Karpas-422 (cell line): ENCODE measurements around the gene BIN2. TPM values are rescaled to one million over a fixed set of nuclear protein-coding genes. Genes with fewer than 3 reads are reported as not detected.
"Not testable (repeated sequence)": the region's sequence is repeated elsewhere in the genome, so short reads cannot be mapped to it uniquely, and the experiment has no call there.

Experiments used
- DNase-seq: peaks from one replicate; pipeline ENCODE4 v3.0.0-alpha.2; 2015
- H2AFZ ChIP-seq: fragments of 200-600 bp; sonication (generic); 2 replicates; pipeline ENCODE4 v1.6.1; 2014; ENCODE audit warnings: antibody characterized with exemption, low read length, mixed read lengths
- H3K27ac ChIP-seq: fragments of 200-600 bp; sonication (generic); 2 replicates; pipeline ENCODE4 v1.5.1; 2014; ENCODE audit warnings: mild to moderate bottlenecking, low read length, moderate library complexity
- H3K27me3 ChIP-seq: fragments of 200-600 bp; sonication (generic); 2 replicates; pipeline ENCODE4 v1.6.1; 2014; ENCODE audit warnings: low read length, mixed read lengths
- H3K36me3 ChIP-seq: fragments of 200-600 bp; sonication (generic); 2 replicates; pipeline ENCODE4 v1.6.1; 2014; ENCODE audit warnings: low read length, mixed read lengths; ENCODE audit not compliant: insufficient read depth
- H3K4me1 ChIP-seq: fragments of 200-600 bp; sonication (generic); 2 replicates; pipeline ENCODE4 v1.6.1; 2014; ENCODE audit warnings: mild to moderate bottlenecking, low read length, mixed read lengths
- H3K4me2 ChIP-seq: fragments of 200-600 bp; sonication (generic); 2 replicates; pipeline ENCODE4 v1.6.1; 2014; ENCODE audit warnings: low read length, low read depth, mild to moderate bottlenecking; ENCODE audit not compliant: poor library complexity, severe bottlenecking
- H3K4me3 ChIP-seq: fragments of 200-600 bp; sonication (generic); 2 replicates; pipeline ENCODE4 v1.5.1; 2014; ENCODE audit warnings: mild to moderate bottlenecking, antibody characterized with exemption, low read length, mixed read lengths
- H3K79me2 ChIP-seq: fragments of 200-600 bp; sonication (generic); 2 replicates; pipeline ENCODE4 v1.6.1; 2014; ENCODE audit warnings: mild to moderate bottlenecking, low read length, mixed read lengths
- H3K9ac ChIP-seq: fragments of 200-600 bp; sonication (generic); 2 replicates; pipeline ENCODE4 v1.6.0; 2014; ENCODE audit warnings: low read length
- H3K9me2 ChIP-seq: fragments of 200-600 bp; sonication (generic), shearing (Covaris generic); replicated peaks from 2 replicates; pipeline ENCODE4 v1.6.0; 2014; ENCODE audit warnings: mild to moderate bottlenecking, low read length, moderate library complexity; ENCODE audit not compliant: insufficient read depth
- H3K9me3 ChIP-seq: fragments of 300-700, 200-600 bp; sonication (generic); 2 replicates; pipeline ENCODE4 v1.6.1; 2014; ENCODE audit warnings: low read length, mixed read lengths
- H4K20me1 ChIP-seq: fragments of 200-600 bp; sonication (generic); 2 replicates; pipeline ENCODE4 v1.6.1; 2014; ENCODE audit warnings: mild to moderate bottlenecking, antibody characterized with exemption, low read length, low read depth; ENCODE audit not compliant: insufficient read depth
- total RNA-seq: library from RNA; depleted of rRNA; stranded (reverse); fragments of >200 nt; shearing (Covaris generic); gene quantifications from 2 replicates; pipeline ENCODE4 v1.2.3, GENCODE V29; 2014; ENCODE audit warnings: low replicate concordance

BIN2 gene
- total RNA-seq, 1 experiment from 2014 or later, result 10.0 TPM

DNA sequence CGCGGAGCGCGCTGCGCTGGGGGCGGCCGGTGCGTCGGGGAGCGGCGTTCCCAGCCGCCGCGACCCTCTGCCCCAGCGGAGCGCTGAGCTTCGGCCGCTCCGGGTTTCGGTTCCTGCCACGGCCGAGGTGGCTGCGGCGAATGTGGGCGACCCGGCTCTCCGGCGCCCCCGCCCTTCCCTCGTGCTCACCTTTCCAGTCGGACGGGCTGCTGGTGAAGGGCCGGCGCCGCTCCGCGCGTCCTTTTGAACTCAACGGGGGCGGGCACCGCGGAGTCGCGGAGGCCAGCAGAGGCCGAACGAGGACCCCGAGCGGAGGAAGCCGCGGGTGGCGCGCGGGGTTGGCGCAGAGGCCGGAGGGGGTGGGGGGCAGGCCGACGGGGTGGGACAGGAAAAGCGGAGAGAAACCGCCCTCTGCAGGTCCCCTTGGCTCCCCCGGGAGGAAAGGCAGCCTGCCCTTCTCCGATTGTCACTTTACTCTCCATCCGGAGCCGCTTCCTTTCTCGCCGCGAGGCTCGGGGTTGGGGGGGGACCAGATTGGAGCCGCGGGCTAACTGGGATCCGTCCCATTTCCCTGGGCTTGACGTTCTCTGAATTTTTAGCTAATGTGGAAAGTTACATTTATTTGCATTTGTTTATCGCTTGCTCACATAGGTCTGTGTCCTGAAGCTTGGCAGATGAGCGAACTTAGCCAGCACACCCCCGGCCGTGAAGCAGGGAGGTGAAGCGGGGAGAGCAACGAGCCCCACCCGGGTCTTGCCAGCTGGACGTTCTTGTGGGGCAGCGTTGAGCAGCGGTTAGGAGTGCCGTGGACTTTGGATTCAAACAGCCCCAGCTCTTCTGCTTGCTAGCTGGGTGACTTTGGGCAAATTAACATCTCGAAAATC lies 53.7 kb downstream of the BIN2 start, which contains the start of gene SMAGP:
TSS of gene SMAGP (minus strand) at position 349 of the 884 bp plus-strand sequence. CDS start 1,137 bp downstream, outside the sequence.
- no peak within 1 kb of the TSS for H3K27ac ChIP-seq
- H3K27me3 ChIP-seq, result no peaks in the 10 kb centered on the region

GRCh38 chr12:51269174-51270066 lies 54.6 kb downstream of the BIN2 start:
- H3K9ac ChIP-seq, result no peak overlapping the region
- H4K20me1 ChIP-seq, result no peaks in the 10 kb centered on the region
- no peaks in the 10 kb centered on the region for H3K27me3 ChIP-seq
- H2AFZ ChIP-seq, result no peak overlapping the region
- H3K4me1 ChIP-seq, result peaks cover 12% of the 10 kb centered on the region
- H3K36me3 ChIP-seq, result no peaks in the 10 kb centered on the region
- DNase-seq, result no peak
- H3K79me2 ChIP-seq, result no peaks in the 10 kb centered on the region
- H3K4me2 ChIP-seq, result peak overlapping the region; percentile 74
- H3K9me2 ChIP-seq, result no peaks in the 10 kb centered on the region
- H3K4me3 ChIP-seq, result peak overlapping the region; percentile 64; the same call in 1 of the 2 replicates
- no peak overlapping the region for H3K27ac ChIP-seq
- no peaks in the 10 kb centered on the region for H3K9me3 ChIP-seq

More for the DNA sequence above, 53.7 kb downstream of the BIN2 start, which contains the start of gene SMAGP:
- Histone ChIP-seq H3K4me3 (peak within 1 kb of the TSS; percentile 64), H4K20me1 (no peaks in the 10 kb centered on the region), H3K4me2 (peak within 1 kb of the TSS; percentile 74), H3K79me2 (no peaks in the 10 kb centered on the region), H3K9me2 (no peaks in the 10 kb centered on the region), H3K9me3 (no peaks in the 10 kb centered on the region), H3K9ac (peak within 1 kb of the TSS; percentile 63), H2AFZ (peak within 1 kb of the TSS; percentile 46), H3K4me1 (peaks cover 9% of the 10 kb centered on the region), H3K36me3 (no peaks in the 10 kb centered on the region)
- DNase-seq, result peak; percentile 78

- H3K4me3 ChIP-seq, result no peak overlapping the region
- no peak overlapping the region for H3K27ac ChIP-seq
- H3K4me2 ChIP-seq, result no peak overlapping the region
- no peaks in the 10 kb centered on the region for H3K79me2 ChIP-seq
- H3K9me2 ChIP-seq, result no peaks in the 10 kb centered on the region
- no peaks in the 10 kb centered on the region for H4K20me1 ChIP-seq
- no peaks in the 10 kb centered on the region for H3K9me3 ChIP-seq
- H2AFZ ChIP-seq, result no peak overlapping the region
- H3K36me3 ChIP-seq, result no peaks in the 10 kb centered on the region
- H3K9ac ChIP-seq, result no peak overlapping the region
- H3K27me3 ChIP-seq, result no peaks in the 10 kb centered on the region
- no peak for DNase-seq
- peaks cover 7% of the 10 kb centered on the region for H3K4me1 ChIP-seq
Observed at GRCh38 chr12:51265024-51265423, 59.0 kb downstream of the BIN2 start.

GRCh38 chr12:51264297-51264696 lies 59.7 kb downstream of the BIN2 start:
- Histone ChIP-seq H3K4me3 (no peak overlapping the region), H4K20me1 (no peaks in the 10 kb centered on the region), H3K4me2 (no peak overlapping the region), H3K27ac (no peak overlapping the region), H3K9me2 (no peaks in the 10 kb centered on the region), H3K27me3 (no peaks in the 10 kb centered on the region), H3K9me3 (no peaks in the 10 kb centered on the region), H3K36me3 (no peaks in the 10 kb centered on the region), H3K4me1 (peaks cover 7% of the 10 kb centered on the region), H2AFZ (no peak overlapping the region), H3K9ac (no peak overlapping the region), H3K79me2 (no peaks in the 10 kb centered on the region)
- DNase-seq, result no peak

- DNase-seq, result no peak
- Histone ChIP-seq H3K4me1 (peaks cover 7% of the 10 kb centered on the region), H3K9me3 (no peaks in the 10 kb centered on the region), H3K79me2 (no peaks in the 10 kb centered on the region), H3K4me3 (no peak overlapping the region), H3K9ac (no peak overlapping the region), H3K9me2 (no peaks in the 10 kb centered on the region), H4K20me1 (no peaks in the 10 kb centered on the region), H3K27ac (no peak overlapping the region), H3K27me3 (no peaks in the 10 kb centered on the region), H3K4me2 (no peak overlapping the region), H3K36me3 (no peaks in the 10 kb centered on the region), H2AFZ (no peak overlapping the region)
Observed at GRCh38 chr12:51263341-51263740, 60.6 kb downstream of the BIN2 start.

- Histone ChIP-seq H3K4me1 (peaks cover 7% of the 10 kb centered on the region), H3K9me3 (no peaks in the 10 kb centered on the region), H3K27me3 (no peaks in the 10 kb centered on the region), H3K9ac (no peak overlapping the region), H3K4me2 (no peak overlapping the region), H3K4me3 (no peak overlapping the region), H3K9me2 (no peaks in the 10 kb centered on the region), H3K79me2 (no peaks in the 10 kb centered on the region), H2AFZ (no peak overlapping the region), H3K36me3 (no peaks in the 10 kb centered on the region), H4K20me1 (no peaks in the 10 kb centered on the region), H3K27ac (no peak overlapping the region)
- peak; percentile 80 for DNase-seq
Observed at GRCh38 chr12:51262758-51263177, 61.2 kb downstream of the BIN2 start.

DNA sequence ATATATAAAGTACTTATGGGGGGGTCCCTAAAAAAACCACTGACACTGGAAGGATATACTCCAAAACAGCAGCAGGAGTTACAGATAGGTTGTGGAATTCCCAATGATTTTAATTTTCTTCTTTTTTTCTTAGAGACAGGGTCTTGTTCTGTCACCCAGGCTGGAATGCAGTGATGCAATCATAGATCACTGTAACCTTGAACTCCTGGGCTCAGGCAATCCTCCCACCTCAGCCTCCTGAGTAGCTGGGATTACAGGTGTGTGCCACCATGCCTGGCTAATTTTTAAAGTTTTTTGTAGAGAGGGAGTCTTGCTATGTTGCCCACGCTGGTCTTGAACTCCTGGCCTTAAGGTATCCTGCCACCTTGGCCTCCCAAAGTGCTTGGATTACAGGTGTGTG lies 64.4 kb downstream of the BIN2 start:
- not testable (repeated sequence) for DNase-seq, H3K9ac ChIP-seq, H3K36me3 ChIP-seq, H3K9me3 ChIP-seq, H3K9me2 ChIP-seq, H4K20me1 ChIP-seq, H3K4me1 ChIP-seq, H3K27me3 ChIP-seq, H3K4me3 ChIP-seq, H3K79me2 ChIP-seq, H3K27ac ChIP-seq, H3K4me2 ChIP-seq, H2AFZ ChIP-seq

DNA sequence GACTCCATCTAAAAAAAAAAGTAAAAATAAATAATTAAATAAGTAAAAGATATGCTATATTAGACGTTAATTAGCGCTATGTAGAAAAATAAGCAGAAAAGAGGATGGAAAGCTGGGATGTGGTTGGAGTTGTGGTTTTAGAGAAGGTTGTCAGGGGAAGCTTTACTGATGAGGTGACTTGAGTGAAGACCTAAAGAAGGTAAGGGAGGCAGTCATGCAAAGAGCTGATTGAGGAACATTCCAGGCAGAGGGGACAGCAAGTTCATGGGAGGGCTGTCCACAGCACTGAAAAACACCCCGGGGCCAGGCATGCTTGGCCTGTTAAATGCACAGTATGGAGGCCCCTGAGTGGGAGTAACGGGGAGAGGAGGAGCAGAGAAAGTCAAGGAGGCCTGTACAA lies 69.4 kb downstream of the BIN2 start:
- no peaks in the 10 kb centered on the region for H3K9me3 ChIP-seq
- H3K79me2 ChIP-seq, result no peaks in the 10 kb centered on the region
- no peaks in the 10 kb centered on the region for H3K36me3 ChIP-seq
- H3K9me2 ChIP-seq, result no peaks in the 10 kb centered on the region
- no peak overlapping the region for H3K9ac ChIP-seq
- H3K4me3 ChIP-seq, result no peak overlapping the region
- H4K20me1 ChIP-seq, result no peaks in the 10 kb centered on the region
- no peaks in the 10 kb centered on the region for H3K27me3 ChIP-seq
- H2AFZ ChIP-seq, result no peak overlapping the region
- no peaks in the 10 kb centered on the region for H3K4me1 ChIP-seq
- no peak overlapping the region for H3K27ac ChIP-seq
- no peak overlapping the region for H3K4me2 ChIP-seq
- DNase-seq, result no peak
